Astrocyte (in vitro differentiated cells and primary cell): ENCODE data around the gene FSTL4. TPM values are rescaled to one million over a fixed set of nuclear protein-coding genes. Genes with fewer than 3 reads are reported as not detected.
A peak's percentile ranks its signal among the peaks of the same experiment; 100 is the strongest.

Source experiments
- DNase-seq: peaks from one replicate; pipeline ENCODE4 v3.0.0-alpha.2; 2010; ENCODE audit warnings: low read depth
- FAIRE-seq: peaks from 2 replicates; lab custom pipeline; 2011; peaks lifted over from hg19 to GRCh38; lab: Jason Lieb, UNC
- H2AFZ ChIP-seq: 2 replicates; pipeline ENCODE4 v1.6.0; 2012; ENCODE audit warnings: low read depth, low read length, inconsistent platforms
- H3K27ac ChIP-seq: 2 replicates; pipeline ENCODE4 v1.5.1; 2011; ENCODE audit warnings: low read depth, low read length, inconsistent platforms
- H3K27me3 ChIP-seq: 2 replicates; pipeline ENCODE4 v1.6.0; 2011; ENCODE audit warnings: low read length, inconsistent platforms; ENCODE audit not compliant: insufficient read depth
- H3K36me3 ChIP-seq: 2 replicates; pipeline ENCODE4 v1.5.1; 2011; ENCODE audit warnings: low read length, inconsistent platforms; ENCODE audit not compliant: insufficient read depth
- H3K4me1 ChIP-seq: 2 replicates; pipeline ENCODE4 v1.5.1; 2011; ENCODE audit warnings: low read length, inconsistent platforms; ENCODE audit not compliant: insufficient read depth
- H3K4me2 ChIP-seq: 2 replicates; pipeline ENCODE4 v1.6.0; 2012; ENCODE audit warnings: low read length, inconsistent platforms
- H3K4me3 ChIP-seq: 2 replicates; pipeline ENCODE4 v1.5.1; 2011; ENCODE audit warnings: low read depth, mild to moderate bottlenecking, low read length, inconsistent platforms; ENCODE audit not compliant: insufficient read depth
- H3K79me2 ChIP-seq: 2 replicates; pipeline ENCODE4 v1.6.0; 2012; ENCODE audit warnings: mild to moderate bottlenecking, low read length, inconsistent platforms; ENCODE audit not compliant: insufficient read depth
- H3K9ac ChIP-seq: 2 replicates; pipeline ENCODE4 v1.6.0; 2012; ENCODE audit warnings: mild to moderate bottlenecking, low read length, inconsistent platforms
- H3K9me3 ChIP-seq: 2 replicates; pipeline ENCODE4 v1.5.1; 2012; ENCODE audit warnings: low read depth, mild to moderate bottlenecking, low read length, inconsistent platforms; ENCODE audit not compliant: insufficient read depth
- H4K20me1 ChIP-seq: 2 replicates; pipeline ENCODE4 v1.6.0; 2012; ENCODE audit warnings: low read length, inconsistent platforms; ENCODE audit not compliant: insufficient read depth
- H3K27ac Mint-ChIP-seq: one replicate; pipeline ENCODE4 v1.8.0; 2021; ENCODE audit warnings: mild to moderate bottlenecking, mixed read lengths; ENCODE audit not compliant: unreplicated experiment
- H3K27me3 Mint-ChIP-seq: one replicate; pipeline ENCODE4 v1.8.0; 2021; ENCODE audit warnings: low read depth, mixed read lengths; ENCODE audit not compliant: unreplicated experiment
- H3K36me3 Mint-ChIP-seq: one replicate; pipeline ENCODE4 v1.8.0; 2021; ENCODE audit warnings: low read depth, mixed read lengths; ENCODE audit not compliant: unreplicated experiment
- H3K4me1 Mint-ChIP-seq: one replicate; pipeline ENCODE4 v1.8.0; 2021; ENCODE audit warnings: low read depth, mixed read lengths; ENCODE audit not compliant: unreplicated experiment
- H3K4me3 Mint-ChIP-seq: one replicate; pipeline ENCODE4 v1.8.0; 2021; ENCODE audit warnings: mild to moderate bottlenecking, moderate library complexity, mixed read lengths; ENCODE audit not compliant: unreplicated experiment
- H3K9me3 Mint-ChIP-seq: one replicate; pipeline ENCODE4 v1.8.0; 2021; ENCODE audit warnings: mild to moderate bottlenecking, mixed read lengths; ENCODE audit not compliant: unreplicated experiment
- EZH2 ChIP-seq: IDR thresholded peaks from 2 replicates; pipeline ENCODE4 v1.6.1; 2012; ENCODE audit warnings: mild to moderate bottlenecking, low read length, inconsistent platforms; ENCODE audit not compliant: insufficient read depth
- total RNA-seq: library from RNA; stranded (reverse); gene quantifications from 2 replicates; pipeline ENCODE4 v1.2.1, GENCODE V29; 2021
- TF ChIP-seq, protein P1 (sequence below): IDR thresholded peaks from 2 replicates; pipeline ENCODE4 v1.5.1; 2011; ENCODE audit warnings: low read depth, mild to moderate bottlenecking, inconsistent platforms, low read length, moderate library complexity; ENCODE audit not compliant: insufficient read depth

FSTL4 gene
- total RNA-seq, 1 donor from 2014 or later: not detected

DNA sequence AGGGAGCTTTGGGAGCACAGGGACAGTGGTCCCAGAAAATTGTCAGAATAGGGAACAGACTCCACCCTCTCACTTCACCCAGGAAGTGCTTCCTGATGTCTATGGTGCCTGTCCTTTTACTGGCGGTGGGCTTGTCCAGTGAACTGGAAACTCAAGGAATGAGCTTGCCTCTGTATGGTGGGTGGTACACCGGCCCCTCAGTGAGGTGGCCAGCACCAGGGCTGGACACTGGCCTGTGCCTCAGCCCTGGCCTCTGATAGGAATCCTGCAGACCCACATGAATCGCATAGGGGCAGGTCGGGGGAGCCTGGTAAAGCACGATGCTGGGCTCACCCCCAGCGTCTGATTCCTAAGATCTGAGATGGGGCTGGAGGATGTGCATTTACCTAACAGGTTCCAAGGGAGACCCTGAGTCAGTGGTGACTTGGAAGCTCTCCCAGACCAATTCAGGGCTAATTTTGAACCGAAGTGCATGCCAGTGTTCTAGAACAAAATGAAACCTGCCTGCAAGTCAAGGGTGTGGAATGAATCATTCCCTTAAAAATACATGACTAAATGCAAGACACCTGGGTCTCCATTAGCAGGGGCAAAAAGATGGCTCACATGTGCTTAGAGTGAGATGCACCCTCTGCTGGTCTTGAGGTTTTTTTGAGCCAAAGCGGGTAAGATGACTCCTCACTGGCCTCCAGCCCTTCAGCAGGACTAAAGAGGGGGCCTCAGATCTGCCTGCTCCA lies 382.2 kb downstream of the FSTL4 start:
- Histone ChIP-seq H4K20me1 (no peaks in the 10 kb centered on the region), H3K27ac (no peak overlapping the region), H3K4me3 (no peak overlapping the region), H3K9me3 (no peaks in the 10 kb centered on the region), H2AFZ (no peak overlapping the region), H3K4me2 (no peak overlapping the region), H3K9ac (no peak overlapping the region), H3K4me1 (peaks cover 5% of the 10 kb centered on the region), H3K79me2 (no peaks in the 10 kb centered on the region), H3K36me3 (no peaks in the 10 kb centered on the region), H3K27me3 (no peaks in the 10 kb centered on the region)
- FAIRE-seq: no peak
- Mint-ChIP-seq H3K4me1 (no peaks in the 10 kb centered on the region), H3K27ac (no peak overlapping the region), H3K9me3 (peaks cover 6% of the 10 kb centered on the region), H3K36me3 (no peaks in the 10 kb centered on the region), H3K27me3 (peaks cover 19% of the 10 kb centered on the region), H3K4me3 (no peak overlapping the region)
- DNase-seq: peak; percentile 56
- TF ChIP-seq EZH2: no peak
- TF ChIP-seq, protein P1, sequence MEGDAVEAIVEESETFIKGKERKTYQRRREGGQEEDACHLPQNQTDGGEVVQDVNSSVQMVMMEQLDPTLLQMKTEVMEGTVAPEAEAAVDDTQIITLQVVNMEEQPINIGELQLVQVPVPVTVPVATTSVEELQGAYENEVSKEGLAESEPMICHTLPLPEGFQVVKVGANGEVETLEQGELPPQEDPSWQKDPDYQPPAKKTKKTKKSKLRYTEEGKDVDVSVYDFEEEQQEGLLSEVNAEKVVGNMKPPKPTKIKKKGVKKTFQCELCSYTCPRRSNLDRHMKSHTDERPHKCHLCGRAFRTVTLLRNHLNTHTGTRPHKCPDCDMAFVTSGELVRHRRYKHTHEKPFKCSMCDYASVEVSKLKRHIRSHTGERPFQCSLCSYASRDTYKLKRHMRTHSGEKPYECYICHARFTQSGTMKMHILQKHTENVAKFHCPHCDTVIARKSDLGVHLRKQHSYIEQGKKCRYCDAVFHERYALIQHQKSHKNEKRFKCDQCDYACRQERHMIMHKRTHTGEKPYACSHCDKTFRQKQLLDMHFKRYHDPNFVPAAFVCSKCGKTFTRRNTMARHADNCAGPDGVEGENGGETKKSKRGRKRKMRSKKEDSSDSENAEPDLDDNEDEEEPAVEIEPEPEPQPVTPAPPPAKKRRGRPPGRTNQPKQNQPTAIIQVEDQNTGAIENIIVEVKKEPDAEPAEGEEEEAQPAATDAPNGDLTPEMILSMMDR: no peak

DNA sequence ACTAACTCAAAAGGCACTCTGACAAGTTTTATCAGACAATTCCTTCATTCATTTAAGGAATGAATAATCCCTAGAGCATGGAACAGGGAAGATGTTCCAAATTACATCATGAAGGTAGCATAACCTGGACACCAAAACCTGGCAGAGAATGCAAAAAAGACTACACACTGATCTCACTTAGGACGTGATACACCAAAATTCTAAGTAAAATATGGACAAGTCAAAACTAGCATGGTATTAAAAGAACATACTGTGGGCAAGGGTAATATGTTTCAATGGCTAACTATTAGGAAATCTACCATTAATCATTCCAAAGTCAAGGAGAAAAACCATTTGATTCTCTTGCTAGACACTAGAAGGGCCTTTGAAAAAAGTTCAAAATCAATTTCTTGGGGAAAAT lies 384.0 kb downstream of the FSTL4 start:
- Histone ChIP-seq H3K79me2 (no peaks in the 10 kb centered on the region), H3K36me3 (no peaks in the 10 kb centered on the region), H3K9me3 (no peaks in the 10 kb centered on the region), H3K4me1 (peaks cover 5% of the 10 kb centered on the region), H3K27me3 (no peaks in the 10 kb centered on the region), H3K9ac (no peak overlapping the region), H2AFZ (no peak overlapping the region), H3K27ac (no peak overlapping the region), H3K4me3 (no peak overlapping the region), H3K4me2 (no peak overlapping the region), H4K20me1 (no peaks in the 10 kb centered on the region)
- no peak for DNase-seq
- H3K36me3 Mint-ChIP-seq: no peaks in the 10 kb centered on the region
- no peak for FAIRE-seq
- no peak for TF ChIP-seq EZH2
- TF ChIP-seq, protein P1: no peak
- H3K27ac Mint-ChIP-seq: no peak overlapping the region
- H3K4me3 Mint-ChIP-seq: no peak overlapping the region
- peaks cover 3% of the 10 kb centered on the region for H3K9me3 Mint-ChIP-seq
- no peaks in the 10 kb centered on the region for H3K4me1 Mint-ChIP-seq
- peaks cover 22% of the 10 kb centered on the region for H3K27me3 Mint-ChIP-seq

DNA sequence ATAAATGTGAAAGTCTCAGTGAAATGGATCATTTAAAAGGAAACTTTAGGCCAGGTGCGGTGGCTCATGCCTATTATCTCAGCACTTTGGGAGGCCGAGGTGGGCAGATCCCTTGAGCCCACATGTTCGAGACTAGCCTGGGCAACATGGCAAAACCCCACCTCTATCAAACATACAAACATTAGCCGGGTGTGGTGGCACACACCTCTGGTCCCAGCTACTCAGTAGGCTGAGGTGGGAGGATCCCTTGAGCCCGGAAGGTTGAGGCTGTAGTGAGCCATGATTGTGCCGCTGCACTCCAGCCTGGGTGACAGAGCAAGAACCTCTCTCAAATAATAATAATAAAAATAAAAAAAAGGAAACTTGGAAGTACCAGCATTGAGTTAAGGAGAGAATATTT lies 384.4 kb downstream of the FSTL4 start:
- no peak overlapping the region for H3K9ac ChIP-seq
- no peaks in the 10 kb centered on the region for H3K9me3 ChIP-seq
- H3K9me3 Mint-ChIP-seq: no peaks in the 10 kb centered on the region
- no peak overlapping the region for H3K27ac Mint-ChIP-seq
- no peak for FAIRE-seq
- no peak for TF ChIP-seq EZH2
- TF ChIP-seq, protein P1: no peak
- H3K36me3 Mint-ChIP-seq: no peaks in the 10 kb centered on the region
- H3K79me2 ChIP-seq: no peaks in the 10 kb centered on the region
- no peak overlapping the region for H3K4me3 Mint-ChIP-seq
- H3K27me3 ChIP-seq: no peaks in the 10 kb centered on the region
- no peak overlapping the region for H3K27ac ChIP-seq
- no peak overlapping the region for H3K4me2 ChIP-seq
- no peak overlapping the region for H2AFZ ChIP-seq
- no peak overlapping the region for H3K4me3 ChIP-seq
- H3K27me3 Mint-ChIP-seq: peaks cover 20% of the 10 kb centered on the region
- H3K4me1 ChIP-seq: peaks cover 5% of the 10 kb centered on the region
- no peaks in the 10 kb centered on the region for H3K36me3 ChIP-seq
- H4K20me1 ChIP-seq: no peaks in the 10 kb centered on the region
- no peaks in the 10 kb centered on the region for H3K4me1 Mint-ChIP-seq
- DNase-seq: no peak
